Activated CD4-positive, alpha-beta T cell treated with anti-CD3 and anti-CD28 coated beads, Interleukin-2, amount 50 U/mL, for 4 hours (primary cell): ENCODE measurements around the gene EPB41L3.

ENCODE experiments used
- DNase-seq, 2 experiments: peaks; one replicate each; pipeline ENCODE4 v3.0.0-alpha.2; 2020

EPB41L3 gene

GRCh38 chr18:5397102-5397501 lies 146.7 kb downstream of the EPB41L3 start:
- DNase-seq: no peak

GRCh38 chr18:5395860-5396448 lies 147.8 kb downstream of the EPB41L3 start:
- DNase-seq: no peak

GRCh38 chr18:5393779-5394178 lies 150.0 kb downstream of the EPB41L3 start:
- DNase-seq: no peak

GRCh38 chr18:5391409-5391808 lies 152.4 kb downstream of the EPB41L3 start:
- no peak for DNase-seq

- DNase-seq: no peak
Measured at GRCh38 chr18:5389356-5389755, 154.4 kb downstream of the EPB41L3 start.

GRCh38 chr18:5388896-5389295 lies 154.9 kb downstream of the EPB41L3 start:
- DNase-seq: no peak

GRCh38 chr18:5380586-5380985 lies 163.2 kb downstream of the EPB41L3 start:
- no peak for DNase-seq

GRCh38 chr18:5376986-5377385 lies 166.8 kb downstream of the EPB41L3 start:
- DNase-seq: no peak

GRCh38 chr18:5370332-5370731 lies 173.5 kb downstream of the EPB41L3 start:
- DNase-seq: no peak

- no peak for DNase-seq
Measured at GRCh38 chr18:5369513-5369912, 174.3 kb downstream of the EPB41L3 start.

GRCh38 chr18:5365443-5365842 lies 178.4 kb downstream of the EPB41L3 start:
- no peak for DNase-seq

- no peak for DNase-seq
Measured at GRCh38 chr18:5350636-5351035, 193.2 kb downstream of the EPB41L3 start.
